Activated CD4-positive, alpha-beta T cell treated with anti-CD3 and anti-CD28 coated beads, Interleukin-2, amount 50 U/mL, for 16 hours (primary cell): Measurements from ENCODE around the gene ZSCAN32.

Experiments used
- DNase-seq: peaks from one replicate; pipeline ENCODE4 v3.0.0-alpha.2; 2020

Gene ZSCAN32

GRCh38 chr16:3355589-3355988 lies 45.2 kb downstream of the ZSCAN32 start, which contains the start of gene OR2C1:
TSS of gene OR2C1 (plus strand) at chr16:3355889. CDS start at chr16:3355941, 52 bp downstream.
- no peak for DNase-seq

GRCh38 chr16:3349175-3349574 lies 51.6 kb downstream of the ZSCAN32 start:
- DNase-seq, result no peak

GRCh38 chr16:3348547-3349167 lies 52.1 kb downstream of the ZSCAN32 start:
- DNase-seq, result no peak

- no peak for DNase-seq
Measured at GRCh38 chr16:3347586-3347985, 53.2 kb downstream of the ZSCAN32 start.

- no peak for DNase-seq
Measured at GRCh38 chr16:3346041-3346440, 54.8 kb downstream of the ZSCAN32 start.
